Brain microvascular endothelial cell (primary cell): Measurements from ENCODE around the gene CHP1.
"Not testable (repeated sequence)": the region's sequence is repeated elsewhere in the genome, so short reads cannot be mapped to it uniquely, and the experiment has no call there.

Source experiments
- DNase-seq: peaks from one replicate; pipeline ENCODE4 v3.0.0-alpha.2; 2020
- H3K27ac ChIP-seq: fragments of 250-450 bp; sonication (Bioruptor Pico); 2 replicates; pipeline ENCODE4 v1.5.1; 2020; ENCODE audit warnings: mild to moderate bottlenecking, moderate library complexity
- H3K27me3 ChIP-seq: fragments of 250-450 bp; sonication (Bioruptor Pico); replicated peaks from 2 replicates; pipeline ENCODE4 v1.5.1; 2020; ENCODE audit warnings: mild to moderate bottlenecking
- H3K36me3 ChIP-seq: fragments of 250-450 bp; sonication (Bioruptor Pico); replicated peaks from 2 replicates; pipeline ENCODE4 v1.5.1; 2020; ENCODE audit warnings: mild to moderate bottlenecking
- H3K4me3 ChIP-seq: 2 replicates; pipeline ENCODE4 v1.5.1; 2011; ENCODE audit warnings: low read depth, mild to moderate bottlenecking, control low read depth, low read length, moderate library complexity
- CTCF ChIP-seq: IDR thresholded peaks from 2 replicates; pipeline ENCODE4 v1.5.1; 2011; ENCODE audit warnings: low read depth, mild to moderate bottlenecking, moderate library complexity, low read length, control low read depth, inconsistent platforms; ENCODE audit errors: missing control alignments
- in situ Hi-C: cut with HindIII; loops from 2 replicates; pipeline ENCODE4 v1.10.0; 2017; ENCODE audit warnings: low sequenced_read_pairs, low pct_ligation_motif_present

Gene CHP1

GRCh38 chr15:41289953-41290352 is 58.9 kb downstream of the CHP1 start:
- Histone ChIP-seq H3K27me3 (no peaks in the 10 kb centered on the region), H3K4me3 (no peak overlapping the region), H3K27ac (no peak overlapping the region), H3K36me3 (peaks cover 35% of the 10 kb centered on the region)
- TF ChIP-seq CTCF, result no peak
- no peak for DNase-seq
- in situ Hi-C loops, result no loop called here

- H3K4me3 ChIP-seq, result no peak overlapping the region
- no peak for DNase-seq
- no peak for TF ChIP-seq CTCF
- H3K27ac ChIP-seq, result no peak overlapping the region
- no peaks in the 10 kb centered on the region for H3K27me3 ChIP-seq
- peaks cover 29% of the 10 kb centered on the region for H3K36me3 ChIP-seq
- in situ Hi-C loops, result no loop called here
Observed at GRCh38 chr15:41291065-41291631, 60.1 kb downstream of the CHP1 start.

GRCh38 chr15:41292521-41292920 is 61.5 kb downstream of the CHP1 start:
- no peaks in the 10 kb centered on the region for H3K27me3 ChIP-seq
- in situ Hi-C loops, result no loop called here
- H3K36me3 ChIP-seq, result peaks cover 21% of the 10 kb centered on the region
- no peak for TF ChIP-seq CTCF
- H3K4me3 ChIP-seq, result no peak overlapping the region
- no peak for DNase-seq
- H3K27ac ChIP-seq, result no peak overlapping the region

- in situ Hi-C loops, DNase-seq, H3K27ac ChIP-seq, H3K4me3 ChIP-seq, H3K27me3 ChIP-seq: not testable (repeated sequence)
- H3K36me3 ChIP-seq, result peaks cover 17% of the 10 kb centered on the region
Observed at GRCh38 chr15:41301139-41301538, 70.1 kb downstream of the CHP1 start.

- TF ChIP-seq CTCF, result no peak
- in situ Hi-C loops, result no loop called here
- Histone ChIP-seq H3K36me3 (peaks cover 17% of the 10 kb centered on the region), H3K4me3 (no peak overlapping the region), H3K27me3 (no peaks in the 10 kb centered on the region), H3K27ac (no peak overlapping the region)
- no peak for DNase-seq
Observed at GRCh38 chr15:41301587-41301986, 70.5 kb downstream of the CHP1 start.

- no peaks in the 10 kb centered on the region for H3K36me3 ChIP-seq
- in situ Hi-C loops, result no loop called here
- H3K4me3 ChIP-seq, result no peak overlapping the region
- no peak overlapping the region for H3K27ac ChIP-seq
- no peaks in the 10 kb centered on the region for H3K27me3 ChIP-seq
- no peak for TF ChIP-seq CTCF
- no peak for DNase-seq
Observed at GRCh38 chr15:41304149-41304770, 73.2 kb downstream of the CHP1 start.
